ENCODE results near the gene PFKFB1.
"Not testable (repeated sequence)": the region's sequence is repeated elsewhere in the genome, so short reads cannot be mapped to it uniquely, and the experiment has no call there.

The PFKFB1 gene

GRCh38 chrX:54992911-54993622 is 921 bp downstream of the PFKFB1 start:
- no peak for DNase-seq (ENCODE audit: low read depth in 2 of 2)

- DNase-seq (ENCODE audit: low read depth in 2 of 2) = no peak
Measured at GRCh38 chrX:54991706-54992105, 2.3 kb downstream of the PFKFB1 start.

- not testable (repeated sequence) for DNase-seq (ENCODE audit: low read depth in 2 of 2)
Measured at GRCh38 chrX:54983306-54983705, 10.7 kb downstream of the PFKFB1 start.

GRCh38 chrX:54980334-54980733 is 13.7 kb downstream of the PFKFB1 start:
- no peak for DNase-seq (ENCODE audit: low read depth in 2 of 2)

GRCh38 chrX:54979432-54979831 is 14.6 kb downstream of the PFKFB1 start:
- DNase-seq (ENCODE audit: low read depth in 2 of 2) = no peak

- DNase-seq (ENCODE audit: low read depth in 2 of 2) = no peak
Measured at GRCh38 chrX:54978448-54978847, 15.5 kb downstream of the PFKFB1 start.

- DNase-seq (ENCODE audit: low read depth in 2 of 2) = no peak
Measured at GRCh38 chrX:54977387-54977786, 16.6 kb downstream of the PFKFB1 start.

- DNase-seq (ENCODE audit: low read depth in 2 of 2) = no peak
Measured at GRCh38 chrX:54964766-54965497, 29.1 kb downstream of the PFKFB1 start.

GRCh38 chrX:54961750-54962149 is 32.2 kb downstream of the PFKFB1 start:
- DNase-seq (ENCODE audit: low read depth in 2 of 2) = no peak

- DNase-seq (ENCODE audit: low read depth in 2 of 2) = no peak
Measured at GRCh38 chrX:54950730-54951375, 43.1 kb downstream of the PFKFB1 start.

GRCh38 chrX:54945224-54945623 is 48.8 kb downstream of the PFKFB1 start:
- DNase-seq (ENCODE audit: low read depth in 2 of 2) = no peak

GRCh38 chrX:54944816-54945215 is 49.2 kb downstream of the PFKFB1 start:
- no peak for DNase-seq (ENCODE audit: low read depth in 2 of 2)

- DNase-seq (ENCODE audit: low read depth in 2 of 2) = no peak
Measured at GRCh38 chrX:54937416-54937815, 56.6 kb downstream of the PFKFB1 start.

- no peak for DNase-seq (ENCODE audit: low read depth in 2 of 2)
Measured at GRCh38 chrX:54935306-54935705, 58.7 kb downstream of the PFKFB1 start.

- DNase-seq (ENCODE audit: low read depth in 2 of 2) = no peak
Measured at GRCh38 chrX:54934890-54935289, 59.1 kb downstream of the PFKFB1 start.

GRCh38 chrX:54934058-54934457 is 59.9 kb downstream of the PFKFB1 start:
- DNase-seq (ENCODE audit: low read depth in 2 of 2) = no peak

GRCh38 chrX:54933150-54933826 is 60.7 kb downstream of the PFKFB1 start:
- DNase-seq (ENCODE audit: low read depth in 2 of 2) = no peak

GRCh38 chrX:54931107-54931506 is 62.9 kb downstream of the PFKFB1 start:
- DNase-seq (ENCODE audit: low read depth in 2 of 2) = no peak

- no peak for DNase-seq (ENCODE audit: low read depth in 2 of 2)
Measured at GRCh38 chrX:54930291-54931049, 63.5 kb downstream of the PFKFB1 start.

GRCh38 chrX:54928876-54929275 is 65.1 kb downstream of the PFKFB1 start:
- no peak for DNase-seq (ENCODE audit: low read depth in 2 of 2)

GRCh38 chrX:54926978-54927377 is 67.0 kb downstream of the PFKFB1 start:
- no peak for DNase-seq (ENCODE audit: low read depth in 2 of 2)

GRCh38 chrX:54923376-54923775 is 70.6 kb downstream of the PFKFB1 start:
- no peak for DNase-seq (ENCODE audit: low read depth in 2 of 2)

Data from stimulated activated CD8-positive, alpha-beta memory T cell treated with anti-CD3 and anti-CD28 coated beads, Interleukin-7, amount 100 ng/mL, for 4 hours (primary cell).